GM18499 (cell line): ENCODE results near the gene GPHN.

Experiments used
- ATAC-seq: cut with Tn5 transposase; IDR thresholded peaks from one replicate; pipeline ENCODE4 v1.9.1; 2021; ENCODE audit warnings: moderate number of reproducible peaks; ENCODE audit not compliant: insufficient read depth, unreplicated experiment

The GPHN gene

GRCh38 chr14:66884149-66884548 lies 376.2 kb downstream of the GPHN start:
- no peak for ATAC-seq

GRCh38 chr14:66900719-66901118 lies 392.8 kb downstream of the GPHN start:
- ATAC-seq, result no peak

- ATAC-seq, result no peak
These were observed 402.4 kb downstream of the GPHN start for GRCh38 chr14:66910311-66910840.

GRCh38 chr14:66916421-66916820 lies 408.5 kb downstream of the GPHN start:
- no peak for ATAC-seq

GRCh38 chr14:66918527-66918926 lies 410.6 kb downstream of the GPHN start:
- no peak for ATAC-seq

- ATAC-seq, result no peak
These were observed 412.2 kb downstream of the GPHN start for GRCh38 chr14:66920196-66920595.

- ATAC-seq, result no peak
These were observed 415.3 kb downstream of the GPHN start for GRCh38 chr14:66923251-66923650.

GRCh38 chr14:66939409-66939808 lies 431.5 kb downstream of the GPHN start:
- no peak for ATAC-seq

- no peak for ATAC-seq
These were observed 436.9 kb downstream of the GPHN start for GRCh38 chr14:66944872-66945271.

GRCh38 chr14:66955159-66955558 lies 447.2 kb downstream of the GPHN start:
- ATAC-seq, result no peak

- no peak for ATAC-seq
These were observed 451.6 kb downstream of the GPHN start for GRCh38 chr14:66959437-66960050.

GRCh38 chr14:66965831-66966230 lies 457.9 kb downstream of the GPHN start:
- ATAC-seq, result no peak

GRCh38 chr14:66972469-66972868 lies 464.5 kb downstream of the GPHN start:
- no peak for ATAC-seq

- ATAC-seq, result no peak
These were observed 466.6 kb downstream of the GPHN start for GRCh38 chr14:66974397-66975025.

GRCh38 chr14:66975251-66975650 lies 467.3 kb downstream of the GPHN start:
- no peak for ATAC-seq

- no peak for ATAC-seq
These were observed 471.4 kb downstream of the GPHN start for GRCh38 chr14:66979101-66979974.

- ATAC-seq, result no peak
These were observed 474.3 kb downstream of the GPHN start for GRCh38 chr14:66982247-66982646.

- no peak for ATAC-seq
These were observed 484.8 kb downstream of the GPHN start for GRCh38 chr14:66992776-66993175.

- no peak for ATAC-seq
These were observed 485.6 kb downstream of the GPHN start for GRCh38 chr14:66993512-66993911.

GRCh38 chr14:66998013-66998412 lies 490.1 kb downstream of the GPHN start:
- no peak for ATAC-seq

- ATAC-seq, result no peak
These were observed 492.0 kb downstream of the GPHN start for GRCh38 chr14:66999978-67000377.
